Measurements from ENCODE around the gene KLHL8.

Gene KLHL8

DNA sequence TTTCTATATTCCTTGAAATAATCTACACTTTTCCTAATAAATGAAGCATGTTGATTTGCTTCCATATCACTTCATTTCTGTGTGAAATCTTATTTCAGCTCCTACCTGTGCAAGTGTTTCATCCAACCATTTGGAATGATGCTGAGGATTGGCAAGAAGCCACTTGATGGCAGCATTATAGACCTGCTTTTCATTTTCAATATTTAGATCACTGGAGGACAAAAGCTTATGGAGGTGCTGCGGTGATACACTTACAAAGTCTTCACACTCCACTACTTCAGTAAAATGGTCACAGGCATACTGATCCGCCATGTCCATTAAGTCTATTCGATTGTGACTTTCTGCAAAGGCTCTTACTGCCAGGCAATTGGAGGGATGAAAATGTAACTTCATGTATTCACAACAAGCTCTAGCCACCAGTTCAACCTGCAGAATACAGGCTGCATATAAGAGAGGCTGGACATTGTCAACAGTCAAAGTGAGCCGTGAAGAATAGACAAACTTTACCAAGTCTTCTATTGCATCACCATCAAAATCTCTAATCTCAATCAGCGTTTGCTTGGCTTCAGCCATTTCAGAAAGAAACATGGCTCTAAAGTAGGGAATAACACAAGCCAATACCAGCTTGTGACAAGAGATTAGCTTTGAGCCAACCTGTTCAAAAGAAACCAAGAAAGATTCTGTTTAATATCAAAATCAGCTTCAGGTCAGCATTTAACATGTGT, 35.1 kb downstream of the KLHL8 start:
- no peak for TF ChIP-seq GLIS3 (CRISPR knock-in tag; IDR thresholded peaks at IDR 0.05)
- no peak for TF ChIP-seq RARB (CRISPR knock-in tag; IDR thresholded peaks at IDR 0.05)
- no peak for TF ChIP-seq BACH2 (CRISPR knock-in tag; IDR thresholded peaks at IDR 0.05; ENCODE audit: borderline replicate concordance)
- TF ChIP-seq OSR1 (CRISPR knock-in tag; IDR thresholded peaks at IDR 0.05), result no peak
- TF ChIP-seq, protein P1, sequence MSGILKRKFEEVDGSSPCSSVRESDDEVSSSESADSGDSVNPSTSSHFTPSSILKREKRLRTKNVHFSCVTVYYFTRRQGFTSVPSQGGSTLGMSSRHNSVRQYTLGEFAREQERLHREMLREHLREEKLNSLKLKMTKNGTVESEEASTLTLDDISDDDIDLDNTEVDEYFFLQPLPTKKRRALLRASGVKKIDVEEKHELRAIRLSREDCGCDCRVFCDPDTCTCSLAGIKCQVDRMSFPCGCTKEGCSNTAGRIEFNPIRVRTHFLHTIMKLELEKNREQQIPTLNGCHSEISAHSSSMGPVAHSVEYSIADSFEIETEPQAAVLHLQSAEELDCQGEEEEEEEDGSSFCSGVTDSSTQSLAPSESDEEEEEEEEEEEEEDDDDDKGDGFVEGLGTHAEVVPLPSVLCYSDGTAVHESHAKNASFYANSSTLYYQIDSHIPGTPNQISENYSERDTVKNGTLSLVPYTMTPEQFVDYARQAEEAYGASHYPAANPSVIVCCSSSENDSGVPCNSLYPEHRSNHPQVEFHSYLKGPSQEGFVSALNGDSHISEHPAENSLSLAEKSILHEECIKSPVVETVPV (CRISPR knock-in tag; IDR thresholded peaks at IDR 0.05), result no peak
- TF ChIP-seq ZFP3 (CRISPR knock-in tag; IDR thresholded peaks at IDR 0.05), result no peak
- no peak for TF ChIP-seq ISL1 (CRISPR knock-in tag; IDR thresholded peaks at IDR 0.05)
- TF ChIP-seq ZC3H10 (CRISPR knock-in tag; IDR thresholded peaks at IDR 0.05), result no peak
- no peak for TF ChIP-seq SNAI2 (CRISPR knock-in tag; IDR thresholded peaks at IDR 0.05)
- TF ChIP-seq, protein P2, sequence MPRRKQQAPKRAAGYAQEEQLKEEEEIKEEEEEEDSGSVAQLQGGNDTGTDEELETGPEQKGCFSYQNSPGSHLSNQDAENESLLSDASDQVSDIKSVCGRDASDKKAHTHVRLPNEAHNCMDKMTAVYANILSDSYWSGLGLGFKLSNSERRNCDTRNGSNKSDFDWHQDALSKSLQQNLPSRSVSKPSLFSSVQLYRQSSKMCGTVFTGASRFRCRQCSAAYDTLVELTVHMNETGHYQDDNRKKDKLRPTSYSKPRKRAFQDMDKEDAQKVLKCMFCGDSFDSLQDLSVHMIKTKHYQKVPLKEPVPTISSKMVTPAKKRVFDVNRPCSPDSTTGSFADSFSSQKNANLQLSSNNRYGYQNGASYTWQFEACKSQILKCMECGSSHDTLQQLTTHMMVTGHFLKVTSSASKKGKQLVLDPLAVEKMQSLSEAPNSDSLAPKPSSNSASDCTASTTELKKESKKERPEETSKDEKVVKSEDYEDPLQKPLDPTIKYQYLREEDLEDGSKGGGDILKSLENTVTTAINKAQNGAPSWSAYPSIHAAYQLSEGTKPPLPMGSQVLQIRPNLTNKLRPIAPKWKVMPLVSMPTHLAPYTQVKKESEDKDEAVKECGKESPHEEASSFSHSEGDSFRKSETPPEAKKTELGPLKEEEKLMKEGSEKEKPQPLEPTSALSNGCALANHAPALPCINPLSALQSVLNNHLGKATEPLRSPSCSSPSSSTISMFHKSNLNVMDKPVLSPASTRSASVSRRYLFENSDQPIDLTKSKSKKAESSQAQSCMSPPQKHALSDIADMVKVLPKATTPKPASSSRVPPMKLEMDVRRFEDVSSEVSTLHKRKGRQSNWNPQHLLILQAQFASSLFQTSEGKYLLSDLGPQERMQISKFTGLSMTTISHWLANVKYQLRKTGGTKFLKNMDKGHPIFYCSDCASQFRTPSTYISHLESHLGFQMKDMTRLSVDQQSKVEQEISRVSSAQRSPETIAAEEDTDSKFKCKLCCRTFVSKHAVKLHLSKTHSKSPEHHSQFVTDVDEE (CRISPR knock-in tag; IDR thresholded peaks at IDR 0.05), result no peak
- no peak for TF ChIP-seq ARNTL (CRISPR knock-in tag; IDR thresholded peaks at IDR 0.05; ENCODE audit: borderline replicate concordance, low read depth)
- no peak for TF ChIP-seq ZFP30 (CRISPR knock-in tag; IDR thresholded peaks at IDR 0.05)
- no peak for TF ChIP-seq ZNF8 (CRISPR knock-in tag; IDR thresholded peaks at IDR 0.05)
- TF ChIP-seq PPARA (CRISPR knock-in tag; IDR thresholded peaks at IDR 0.05; ENCODE audit: borderline replicate concordance), result no peak
- TF ChIP-seq, protein P3, sequence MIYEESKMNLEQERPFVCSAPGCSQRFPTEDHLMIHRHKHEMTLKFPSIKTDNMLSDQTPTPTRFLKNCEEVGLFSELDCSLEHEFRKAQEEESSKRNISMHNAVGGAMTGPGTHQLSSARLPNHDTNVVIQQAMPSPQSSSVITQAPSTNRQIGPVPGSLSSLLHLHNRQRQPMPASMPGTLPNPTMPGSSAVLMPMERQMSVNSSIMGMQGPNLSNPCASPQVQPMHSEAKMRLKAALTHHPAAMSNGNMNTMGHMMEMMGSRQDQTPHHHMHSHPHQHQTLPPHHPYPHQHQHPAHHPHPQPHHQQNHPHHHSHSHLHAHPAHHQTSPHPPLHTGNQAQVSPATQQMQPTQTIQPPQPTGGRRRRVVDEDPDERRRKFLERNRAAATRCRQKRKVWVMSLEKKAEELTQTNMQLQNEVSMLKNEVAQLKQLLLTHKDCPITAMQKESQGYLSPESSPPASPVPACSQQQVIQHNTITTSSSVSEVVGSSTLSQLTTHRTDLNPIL (CRISPR knock-in tag; IDR thresholded peaks at IDR 0.05; ENCODE audit: low read depth), result no peak
- no peak for TF ChIP-seq TOX (CRISPR knock-in tag; IDR thresholded peaks at IDR 0.05; ENCODE audit: borderline replicate concordance)
- ATAC-seq, result no peak

GRCh38 chr4:87180767-87181166, 39.7 kb downstream of the KLHL8 start:
- ATAC-seq, result no peak
- TF ChIP-seq CSDC2 (CRISPR knock-in tag; IDR thresholded peaks at IDR 0.05) (no peak), ZNF565 (CRISPR knock-in tag; conservative IDR thresholded peaks at IDR 0.05; ENCODE audit: low read depth) (no peak), ZNF8 (CRISPR knock-in tag; IDR thresholded peaks at IDR 0.05) (no peak), ZC3H10 (CRISPR knock-in tag; IDR thresholded peaks at IDR 0.05) (no peak), OSR1 (CRISPR knock-in tag; IDR thresholded peaks at IDR 0.05) (no peak), ZFP3 (CRISPR knock-in tag; IDR thresholded peaks at IDR 0.05) (no peak), SNAI2 (CRISPR knock-in tag; IDR thresholded peaks at IDR 0.05) (no peak), ESRRG (CRISPR knock-in tag; IDR thresholded peaks at IDR 0.05) (no peak)
- TF ChIP-seq, protein P3 (CRISPR knock-in tag; IDR thresholded peaks at IDR 0.05; ENCODE audit: low read depth), result no peak

DNA sequence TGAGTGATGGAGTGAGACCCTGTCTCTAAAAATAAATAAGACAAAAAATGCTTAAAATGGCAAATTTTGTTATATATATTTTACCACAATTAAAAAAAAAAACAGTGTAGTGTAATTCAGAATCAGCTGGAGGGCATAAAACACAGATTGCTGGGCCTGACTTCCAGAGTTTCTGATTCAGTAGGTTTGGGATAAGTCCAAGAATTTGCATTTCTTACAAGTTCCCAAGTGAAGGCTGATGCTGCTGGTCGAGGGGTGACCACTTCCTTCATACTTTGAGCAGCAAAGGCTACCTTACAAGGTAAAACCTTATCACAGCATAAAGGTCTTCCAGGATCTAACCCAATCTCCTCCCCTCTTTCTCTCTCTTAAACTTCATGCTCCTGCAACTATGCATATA, 40.7 kb downstream of the KLHL8 start:
- no peak for ATAC-seq
- TF ChIP-seq ISL1 (CRISPR knock-in tag; IDR thresholded peaks at IDR 0.05) (no peak), ZNF70 (CRISPR knock-in tag; IDR thresholded peaks at IDR 0.05) (no peak), ZNF8 (CRISPR knock-in tag; IDR thresholded peaks at IDR 0.05) (no peak), ZC3H10 (CRISPR knock-in tag; IDR thresholded peaks at IDR 0.05) (no peak), TCF4 (CRISPR knock-in tag; IDR thresholded peaks at IDR 0.05; ENCODE audit: borderline replicate concordance) (no peak), ZFP3 (CRISPR knock-in tag; IDR thresholded peaks at IDR 0.05) (no peak), ZNF565 (CRISPR knock-in tag; conservative IDR thresholded peaks at IDR 0.05; ENCODE audit: low read depth) (no peak), CSDC2 (CRISPR knock-in tag; IDR thresholded peaks at IDR 0.05) (no peak), BACH2 (CRISPR knock-in tag; IDR thresholded peaks at IDR 0.05; ENCODE audit: borderline replicate concordance) (no peak), PPARA (CRISPR knock-in tag; IDR thresholded peaks at IDR 0.05; ENCODE audit: borderline replicate concordance) (no peak), TOX (CRISPR knock-in tag; IDR thresholded peaks at IDR 0.05; ENCODE audit: borderline replicate concordance) (no peak), ZFP30 (CRISPR knock-in tag; IDR thresholded peaks at IDR 0.05) (no peak), RARB (CRISPR knock-in tag; IDR thresholded peaks at IDR 0.05) (no peak)
- TF ChIP-seq, protein P3 (CRISPR knock-in tag; IDR thresholded peaks at IDR 0.05; ENCODE audit: low read depth), result no peak
- TF ChIP-seq, protein P2 (CRISPR knock-in tag; IDR thresholded peaks at IDR 0.05), result no peak
- TF ChIP-seq, protein P4, sequence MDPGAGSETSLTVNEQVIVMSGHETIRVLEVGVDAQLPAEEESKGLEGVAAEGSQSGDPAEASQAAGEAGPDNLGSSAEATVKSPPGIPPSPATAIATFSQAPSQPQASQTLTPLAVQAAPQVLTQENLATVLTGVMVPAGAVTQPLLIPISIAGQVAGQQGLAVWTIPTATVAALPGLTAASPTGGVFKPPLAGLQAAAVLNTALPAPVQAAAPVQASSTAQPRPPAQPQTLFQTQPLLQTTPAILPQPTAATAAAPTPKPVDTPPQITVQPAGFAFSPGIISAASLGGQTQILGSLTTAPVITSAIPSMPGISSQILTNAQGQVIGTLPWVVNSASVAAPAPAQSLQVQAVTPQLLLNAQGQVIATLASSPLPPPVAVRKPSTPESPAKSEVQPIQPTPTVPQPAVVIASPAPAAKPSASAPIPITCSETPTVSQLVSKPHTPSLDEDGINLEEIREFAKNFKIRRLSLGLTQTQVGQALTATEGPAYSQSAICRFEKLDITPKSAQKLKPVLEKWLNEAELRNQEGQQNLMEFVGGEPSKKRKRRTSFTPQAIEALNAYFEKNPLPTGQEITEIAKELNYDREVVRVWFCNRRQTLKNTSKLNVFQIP (CRISPR knock-in tag; IDR thresholded peaks at IDR 0.05; ENCODE audit: borderline replicate concordance, low read depth), result no peak
